ENCODE results near the gene SCGB1D4. TPM values are rescaled to one million over a fixed set of nuclear protein-coding genes. Genes with fewer than 3 reads are reported as not detected.

SCGB1D4 gene, protein sequence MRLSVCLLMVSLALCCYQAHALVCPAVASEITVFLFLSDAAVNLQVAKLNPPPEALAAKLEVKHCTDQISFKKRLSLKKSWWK
- total RNA-seq, result not detected in 2 replicates

DNA sequence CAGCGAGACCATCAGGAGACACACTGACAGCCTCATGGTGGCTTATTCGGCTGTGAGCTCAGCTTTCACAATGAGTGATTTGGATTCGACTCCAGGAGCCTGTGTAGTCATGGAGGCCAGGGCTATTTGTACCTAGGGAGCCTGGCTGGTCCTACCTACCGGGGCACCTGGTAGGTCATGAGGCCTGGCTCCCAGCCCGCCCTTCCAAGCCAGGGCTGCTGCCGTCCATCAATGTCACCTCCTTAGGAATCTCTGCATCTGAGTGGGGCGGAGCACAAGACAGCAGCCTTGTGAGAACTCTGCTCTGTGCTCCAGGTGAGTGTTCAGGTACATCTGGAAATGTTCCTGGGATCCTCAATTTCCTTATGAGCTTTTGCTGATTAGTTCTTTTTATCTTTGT, at the start of gene SCGB1D4:
SCGB1D4 (minus strand) TSS at position 101 of the 400 bp plus-strand sequence; CDS start at position 36, 65 bp downstream.

DNA sequence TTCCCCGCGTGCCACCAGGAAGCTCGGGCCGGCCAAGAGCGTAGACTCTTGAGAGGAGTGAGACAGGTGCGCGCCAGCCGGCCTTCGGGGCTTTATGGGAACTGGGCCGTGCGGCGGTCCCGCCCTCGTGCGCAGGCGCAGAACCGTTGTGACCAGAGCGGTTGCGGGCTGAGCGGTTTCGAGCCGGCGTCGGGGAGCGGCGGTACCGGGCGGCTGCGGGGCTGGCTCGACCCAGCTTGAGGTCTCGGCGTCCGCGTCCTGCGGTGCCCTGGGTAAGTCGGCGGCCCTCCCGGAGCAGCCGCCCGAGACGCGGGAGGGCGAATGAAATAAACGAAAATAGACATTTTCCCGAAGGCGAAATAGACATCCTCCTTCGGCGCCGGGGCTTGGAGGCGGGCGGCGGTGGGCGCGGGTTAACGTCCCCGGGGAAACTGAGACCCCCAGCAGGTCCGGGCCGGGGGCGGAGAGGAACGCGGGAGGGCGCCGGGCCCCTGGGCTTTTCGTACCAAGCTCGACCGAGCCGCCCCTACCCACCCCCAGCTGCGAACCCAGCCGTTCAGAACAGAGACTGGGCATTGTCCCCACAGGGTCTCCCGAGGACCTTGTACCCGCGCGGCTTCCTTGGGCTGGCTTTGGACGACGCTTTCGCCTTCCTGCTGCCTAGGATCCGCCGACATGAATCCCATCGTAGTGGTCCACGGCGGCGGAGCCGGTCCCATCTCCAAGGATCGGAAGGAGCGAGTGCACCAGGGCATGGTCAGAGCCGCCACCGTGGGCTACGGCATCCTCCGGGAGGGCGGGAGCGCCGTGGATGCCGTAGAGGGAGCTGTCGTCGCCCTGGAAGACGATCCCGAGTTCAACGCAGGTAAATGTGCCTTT, 38.7 kb upstream of the SCGB1D4 start, which contains the start of gene ASRGL1:
ASRGL1 (plus strand) TSS at position 146 of the 879 bp plus-strand sequence; CDS start at position 676, 530 bp downstream.

DNA sequence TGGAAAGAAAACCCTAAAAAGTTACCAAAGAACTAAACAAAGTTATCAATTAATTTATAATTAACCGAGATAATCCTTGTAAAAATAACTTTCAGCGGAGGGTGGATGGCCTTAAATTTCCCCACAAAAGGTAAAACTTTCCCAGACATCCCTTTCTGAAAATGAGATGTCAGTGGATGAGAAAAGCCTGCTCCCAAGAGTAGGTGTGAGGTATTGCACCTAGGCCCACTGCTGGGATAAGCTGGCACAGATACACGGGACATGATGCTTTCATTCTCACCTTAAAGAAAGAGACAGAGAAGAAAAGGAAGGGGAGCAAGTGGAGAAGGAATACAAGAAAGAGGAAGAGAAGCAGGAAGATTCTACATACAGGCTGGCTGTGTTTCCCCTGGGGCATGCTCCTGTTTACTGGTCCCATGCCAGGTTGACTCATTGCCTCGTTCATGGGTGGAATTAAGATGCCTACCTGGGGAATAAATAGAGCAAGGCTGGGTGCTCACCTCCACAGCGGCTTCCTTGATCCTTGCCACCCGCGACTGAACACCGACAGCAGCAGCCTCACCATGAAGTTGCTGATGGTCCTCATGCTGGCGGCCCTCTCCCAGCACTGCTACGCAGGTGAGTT, 29.1 kb downstream of the SCGB1D4 start, which contains the start of gene SCGB2A2:
SCGB2A2 (plus strand) TSS at position 505 of the 625 bp plus-strand sequence; CDS start at position 564, 59 bp downstream.

Other genes with a start within 250 kb of the SCGB1D4 start
- 12.4 and 38.0 TPM in 2 replicates for gene INCENP, start 175.1 kb downstream of the SCGB1D4 start, total RNA-seq
- not detected in 2 replicates for gene SCGB1D1, start 108.9 kb downstream of the SCGB1D4 start, total RNA-seq
- not detected in 2 replicates for gene SCGB2A1, start 90.4 kb downstream of the SCGB1D4 start, total RNA-seq
- not detected in 2 replicates for gene SCGB1D2, start 56.8 kb downstream of the SCGB1D4 start, total RNA-seq
- gene SCGB2A2, start 28.9 kb downstream of the SCGB1D4 start, total RNA-seq, result not detected in 2 replicates
- 0.28 and 1.7 TPM in 2 replicates for gene ASRGL1, start 38.4 kb upstream of the SCGB1D4 start, total RNA-seq
- gene SCGB1A1, start 120.0 kb upstream of the SCGB1D4 start, total RNA-seq, result not detected in 2 replicates
- gene AHNAK, start 247.7 kb upstream of the SCGB1D4 start, total RNA-seq, result 320 and 463 TPM in 2 replicates